ENCODE measurements around the gene CXCL5.
A peak's percentile ranks its signal among the peaks of the same experiment; 100 is the strongest.

Gene CXCL5

DNA sequence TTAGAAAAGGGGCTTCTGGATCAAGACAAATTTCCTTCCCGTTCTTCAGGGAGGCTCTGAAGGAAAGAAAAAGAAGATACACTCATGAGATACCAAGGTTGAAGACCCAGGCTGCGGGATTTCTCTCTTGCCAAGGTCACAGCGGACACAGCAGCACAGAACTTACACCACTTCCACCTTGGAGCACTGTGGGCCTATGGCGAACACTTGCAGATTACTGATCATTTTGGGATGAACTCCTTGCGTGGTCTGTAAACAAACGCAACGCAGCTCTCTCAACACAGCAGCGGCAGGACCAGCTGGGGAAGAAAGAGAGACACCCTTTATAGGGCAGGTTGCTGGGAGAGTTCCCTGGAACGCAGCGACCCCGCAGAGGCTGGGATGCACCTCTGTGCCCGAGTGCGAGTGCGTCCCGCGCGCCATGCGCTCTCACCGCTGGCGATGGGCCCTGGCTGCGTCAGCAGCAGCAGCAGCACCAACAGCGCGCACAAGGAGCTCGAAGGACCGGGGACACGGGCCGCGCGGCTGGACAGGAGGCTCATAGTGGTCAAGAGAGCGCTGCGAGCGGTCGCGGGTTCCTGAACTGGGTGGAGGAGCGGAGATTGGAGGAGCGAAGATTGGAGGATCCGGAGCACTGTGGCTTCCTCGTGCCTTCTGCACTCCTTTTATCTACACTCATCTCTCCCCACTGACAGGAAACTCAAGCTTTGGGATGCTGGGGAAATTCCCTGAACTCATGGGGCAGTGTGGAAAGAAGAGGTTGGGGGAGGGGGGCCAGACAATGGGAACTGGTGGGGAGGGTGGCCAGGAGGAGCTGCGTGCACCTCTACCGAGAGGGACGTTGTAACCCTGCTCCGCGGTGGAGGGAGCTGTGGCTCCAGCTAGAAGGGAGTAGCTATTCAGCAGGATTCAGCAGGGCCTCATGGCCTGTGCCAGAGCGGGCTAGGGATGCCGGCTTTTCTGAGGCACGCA is at the start of gene CXCL5:
Gene CXCL5, minus strand, starts transcription at position 638 of the 972 bp plus-strand sequence. Its CDS starts 96 bp downstream, at position 542.
- no peak for DNase-seq (ENCODE audit: low read depth in 2 of 2)

DNA sequence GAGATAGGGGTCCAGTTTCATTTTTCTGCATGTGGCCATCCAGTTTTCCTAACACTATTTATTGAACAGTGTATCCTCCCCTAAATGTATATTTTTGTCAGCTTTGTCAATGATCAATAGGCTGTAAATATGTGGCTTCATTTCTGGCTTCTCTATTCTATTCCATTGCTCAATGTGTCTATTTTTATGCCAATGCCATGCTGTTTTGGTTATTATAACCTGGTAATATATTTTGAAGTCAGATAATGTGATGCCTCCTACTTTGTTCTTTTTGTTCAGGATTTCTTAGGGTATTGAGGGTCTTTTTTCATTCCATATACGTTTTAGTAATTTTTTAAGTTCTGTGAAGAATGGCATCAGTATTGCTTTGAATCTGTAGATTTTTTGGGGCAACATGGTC is 48.7 kb upstream of the CXCL5 start:
- DNase-seq (ENCODE audit: low read depth in 2 of 2), result no peak

GRCh38 chr4:74045772-74046171 is 47.3 kb upstream of the CXCL5 start:
- no peak for DNase-seq (ENCODE audit: low read depth in 2 of 2)

GRCh38 chr4:74045247-74045646 is 46.8 kb upstream of the CXCL5 start:
- DNase-seq (ENCODE audit: low read depth in 2 of 2), result no peak

GRCh38 chr4:74044677-74045076 is 46.2 kb upstream of the CXCL5 start:
- DNase-seq (ENCODE audit: low read depth in 2 of 2), result no peak

- no peak for DNase-seq (ENCODE audit: low read depth in 2 of 2)
These were observed 44.2 kb upstream of the CXCL5 start for GRCh38 chr4:74042681-74043080.

DNA sequence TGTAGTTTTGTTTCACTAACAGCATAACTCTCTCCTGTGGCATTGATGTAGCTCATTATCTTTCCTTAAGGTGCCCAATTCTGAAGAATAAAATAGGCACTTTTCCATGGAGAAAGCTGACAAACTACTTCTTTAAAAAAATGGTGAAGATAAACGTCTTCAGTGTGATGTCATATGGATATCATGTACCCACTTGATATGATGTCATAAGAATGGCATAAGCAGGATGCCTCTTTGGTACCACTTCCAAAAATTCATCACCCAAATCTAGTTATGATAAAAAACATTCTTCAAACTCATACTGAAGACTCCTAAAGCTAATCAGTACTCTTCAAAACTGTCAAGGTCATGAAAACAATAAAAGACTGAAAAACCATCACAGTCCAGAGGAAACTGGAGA is 42.9 kb upstream of the CXCL5 start:
- DNase-seq (ENCODE audit: low read depth in 2 of 2), result no peak

GRCh38 chr4:74039315-74039763 is 40.9 kb upstream of the CXCL5 start:
- no peak for DNase-seq (ENCODE audit: low read depth in 2 of 2)

GRCh38 chr4:74038425-74039314 is 40.2 kb upstream of the CXCL5 start, which contains the start of gene CXCL3:
Gene CXCL3, minus strand, starts transcription at chr4:74038689. Its CDS starts 78 bp downstream, at chr4:74038611.
- peak in 1 of 2 donors; percentile 5 for DNase-seq (ENCODE audit: low read depth in 2 of 2)

DNA sequence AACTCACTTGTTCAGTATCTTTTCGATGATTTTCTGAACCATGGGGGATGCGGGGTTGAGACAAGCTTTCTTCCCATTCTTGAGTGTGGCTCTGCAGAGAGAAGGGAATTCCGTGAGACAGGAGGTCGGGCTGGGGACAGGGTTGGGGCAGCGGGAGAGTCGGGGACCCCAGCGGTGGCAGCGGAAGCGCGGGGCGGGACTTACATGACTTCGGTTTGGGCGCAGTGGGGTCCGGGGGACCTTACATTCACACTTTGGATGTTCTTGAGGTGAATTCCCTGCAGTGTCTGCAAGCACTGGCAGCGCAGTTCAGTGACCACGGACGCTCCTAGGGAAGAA is 39.6 kb upstream of the CXCL5 start:
- DNase-seq (ENCODE audit: low read depth in 2 of 2), result peak in 1 of 2 donors; percentile 0

DNA sequence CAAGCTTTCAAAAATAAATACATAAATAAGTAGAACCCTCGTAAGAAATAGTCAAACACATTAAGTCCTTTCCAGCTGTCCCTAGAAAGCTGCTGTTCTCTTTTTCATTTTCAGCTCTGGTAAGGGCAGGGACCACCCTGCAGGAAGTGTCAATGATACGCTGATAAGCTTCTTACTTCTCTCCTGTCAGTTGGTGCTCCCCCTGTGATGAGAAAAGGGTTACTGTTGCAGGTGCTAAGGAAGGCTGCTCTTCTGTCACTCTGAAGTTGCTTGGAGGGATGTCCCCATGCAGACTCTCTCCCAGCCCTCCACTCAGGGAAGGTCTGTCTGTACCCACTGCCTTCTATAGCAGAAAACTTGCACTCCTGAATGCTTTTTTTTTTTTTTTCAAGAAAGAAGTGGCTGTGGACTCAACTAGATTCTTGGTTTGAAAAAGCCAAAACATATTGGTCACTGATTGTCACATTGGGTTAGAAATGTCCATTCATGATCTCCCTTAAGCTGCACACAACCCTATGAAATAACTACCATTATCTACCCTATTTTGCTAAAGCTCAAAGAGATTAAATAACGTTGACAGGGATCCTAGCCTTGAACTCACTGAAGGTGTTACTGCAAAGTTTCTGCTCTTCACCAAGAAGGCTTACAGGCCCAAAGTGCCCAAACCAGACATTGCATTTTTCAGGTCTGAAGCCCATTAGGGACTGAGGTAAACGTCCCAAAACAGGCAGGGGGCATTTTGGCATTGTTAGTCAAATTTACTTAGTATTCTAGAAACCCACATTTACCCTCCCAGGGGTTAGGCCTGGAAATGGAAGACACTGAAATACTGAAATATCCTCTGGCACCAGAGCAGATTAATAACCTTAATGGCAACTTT is 38.8 kb upstream of the CXCL5 start:
- DNase-seq (ENCODE audit: low read depth in 2 of 2), result no peak

DNA sequence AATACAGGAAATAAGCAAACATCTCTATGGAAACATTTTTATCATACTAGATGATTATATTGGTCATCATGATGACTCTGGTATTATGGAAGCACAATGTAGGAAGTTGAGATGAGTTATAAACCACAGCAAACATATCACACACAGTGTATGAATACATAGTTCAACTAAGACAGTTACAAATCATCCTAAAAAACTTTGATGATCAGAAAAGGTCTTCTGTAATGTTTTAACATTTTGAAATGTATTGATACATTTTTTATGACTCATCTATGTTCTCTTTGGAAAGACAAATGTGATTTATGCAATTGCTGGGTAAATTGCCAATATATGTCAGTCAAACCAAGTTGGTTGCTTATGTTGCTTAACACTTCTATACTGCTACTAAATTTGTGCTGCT is 35.3 kb upstream of the CXCL5 start:
- no peak for DNase-seq (ENCODE audit: low read depth in 2 of 2)

DNA sequence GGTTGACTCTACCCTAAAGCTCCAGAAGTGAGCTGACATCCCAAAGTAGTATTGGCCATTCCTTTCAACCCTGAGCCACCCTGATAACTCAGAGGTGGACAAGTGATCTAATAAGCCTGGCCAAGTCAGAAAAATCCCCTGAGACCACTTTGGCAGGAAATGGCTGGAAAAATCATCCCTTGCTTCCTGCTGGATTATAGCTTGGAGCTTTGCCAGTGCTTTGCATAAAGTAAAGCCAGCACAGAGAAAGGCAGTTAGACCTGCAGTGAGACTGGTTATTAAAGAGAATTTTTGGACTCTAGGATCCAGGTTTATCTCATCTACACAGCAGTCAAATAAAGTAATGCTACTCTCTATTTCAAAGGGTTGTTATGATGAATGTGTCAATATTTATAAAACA is 33.6 kb upstream of the CXCL5 start:
- no peak for DNase-seq (ENCODE audit: low read depth in 2 of 2)

DNA sequence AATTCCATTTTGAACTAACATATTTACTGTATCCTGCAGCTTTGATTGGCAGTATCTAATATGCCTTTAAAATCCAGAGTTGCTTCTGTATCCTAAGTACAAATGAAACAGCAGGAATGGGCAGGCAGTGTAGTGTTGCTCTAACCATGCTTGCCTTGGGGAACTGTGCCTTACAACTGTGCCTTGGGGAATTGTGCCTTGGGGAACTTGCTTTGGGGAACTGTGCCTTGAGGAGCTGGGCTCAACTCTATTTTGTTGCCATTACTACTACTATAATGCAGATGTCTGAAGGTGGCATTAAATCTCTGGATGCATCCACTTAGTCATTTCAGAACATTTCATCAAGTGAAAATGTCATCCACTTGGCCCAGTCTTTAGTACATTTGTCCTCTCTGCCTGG is 33.1 kb upstream of the CXCL5 start:
- no peak for DNase-seq (ENCODE audit: low read depth in 2 of 2)

- no peak for DNase-seq (ENCODE audit: low read depth in 2 of 2)
These were observed 31.8 kb upstream of the CXCL5 start for GRCh38 chr4:74030285-74030684.

DNA sequence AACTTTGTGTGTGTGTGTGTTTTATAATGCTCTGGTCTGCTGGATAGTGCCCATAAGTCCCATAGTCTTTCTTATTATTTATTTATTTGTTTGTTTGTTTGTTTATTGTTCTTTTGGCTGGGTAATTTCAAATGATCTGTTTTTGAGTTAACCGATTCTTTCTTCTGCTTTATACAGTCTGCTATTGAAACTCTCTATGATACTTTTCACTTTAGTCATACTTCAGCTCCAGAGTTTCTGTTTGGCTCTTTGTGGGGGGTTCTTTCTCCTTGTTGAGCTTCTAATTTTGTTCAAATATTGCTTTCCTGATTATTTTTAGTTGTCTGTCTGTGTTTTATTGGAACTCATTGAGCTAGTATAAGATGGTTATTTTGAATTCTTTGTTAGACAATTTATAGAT is 30.0 kb upstream of the CXCL5 start:
- DNase-seq (ENCODE audit: low read depth in 2 of 2), result no peak

GRCh38 chr4:74023709-74024108 is 25.2 kb upstream of the CXCL5 start:
- no peak for DNase-seq (ENCODE audit: low read depth in 2 of 2)

- no peak for DNase-seq (ENCODE audit: low read depth in 2 of 2)
These were observed 23.1 kb upstream of the CXCL5 start for GRCh38 chr4:74021601-74022000.

GRCh38 chr4:74018771-74019170 is 20.3 kb upstream of the CXCL5 start:
- DNase-seq (ENCODE audit: low read depth in 2 of 2), result no peak

- DNase-seq (ENCODE audit: low read depth in 2 of 2), result no peak
These were observed 19.6 kb upstream of the CXCL5 start for GRCh38 chr4:74018116-74018515.

GRCh38 chr4:74016068-74016467 is 17.6 kb upstream of the CXCL5 start:
- no peak for DNase-seq (ENCODE audit: low read depth in 2 of 2)
